VCaP (cell line): ENCODE results near the gene BOK.
"Not testable (repeated sequence)": the region's sequence is repeated elsewhere in the genome, so short reads cannot be mapped to it uniquely, and the experiment has no call there.

Experiments used
- H3K27ac ChIP-seq: fragments of 450-650 bp; 2 replicates; pipeline ENCODE4 v1.5.1; 2017
- TF ChIP-seq, protein P1 (sequence below): fragments of 450-650 bp; conservative IDR thresholded peaks from 2 replicates; pipeline ENCODE4 v1.5.1; 2017; ENCODE audit warnings: mild to moderate bottlenecking, moderate library complexity

BOK gene

DNA sequence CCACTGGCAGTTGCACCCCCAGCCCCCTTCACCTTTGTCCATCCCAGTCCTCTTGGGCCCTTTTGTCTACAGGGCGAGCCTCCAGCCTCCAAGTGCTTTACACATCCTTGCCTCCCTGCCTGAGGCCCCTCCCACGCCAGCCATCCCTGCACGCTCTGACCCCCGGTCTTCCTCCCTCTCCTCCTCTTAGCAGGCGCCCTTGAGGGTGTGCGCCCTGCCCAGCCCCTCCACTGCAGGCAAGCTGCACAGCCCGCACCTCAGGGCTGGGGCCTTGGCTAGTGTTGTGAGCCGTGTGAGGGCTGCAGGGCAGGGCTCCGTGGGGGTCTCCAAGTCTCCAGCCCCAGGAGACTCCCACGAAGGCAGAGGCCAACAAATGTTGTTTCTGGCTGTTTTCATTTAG is 6.9 kb downstream of the BOK start:
- TF ChIP-seq, protein P1, sequence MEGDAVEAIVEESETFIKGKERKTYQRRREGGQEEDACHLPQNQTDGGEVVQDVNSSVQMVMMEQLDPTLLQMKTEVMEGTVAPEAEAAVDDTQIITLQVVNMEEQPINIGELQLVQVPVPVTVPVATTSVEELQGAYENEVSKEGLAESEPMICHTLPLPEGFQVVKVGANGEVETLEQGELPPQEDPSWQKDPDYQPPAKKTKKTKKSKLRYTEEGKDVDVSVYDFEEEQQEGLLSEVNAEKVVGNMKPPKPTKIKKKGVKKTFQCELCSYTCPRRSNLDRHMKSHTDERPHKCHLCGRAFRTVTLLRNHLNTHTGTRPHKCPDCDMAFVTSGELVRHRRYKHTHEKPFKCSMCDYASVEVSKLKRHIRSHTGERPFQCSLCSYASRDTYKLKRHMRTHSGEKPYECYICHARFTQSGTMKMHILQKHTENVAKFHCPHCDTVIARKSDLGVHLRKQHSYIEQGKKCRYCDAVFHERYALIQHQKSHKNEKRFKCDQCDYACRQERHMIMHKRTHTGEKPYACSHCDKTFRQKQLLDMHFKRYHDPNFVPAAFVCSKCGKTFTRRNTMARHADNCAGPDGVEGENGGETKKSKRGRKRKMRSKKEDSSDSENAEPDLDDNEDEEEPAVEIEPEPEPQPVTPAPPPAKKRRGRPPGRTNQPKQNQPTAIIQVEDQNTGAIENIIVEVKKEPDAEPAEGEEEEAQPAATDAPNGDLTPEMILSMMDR = no peak

DNA sequence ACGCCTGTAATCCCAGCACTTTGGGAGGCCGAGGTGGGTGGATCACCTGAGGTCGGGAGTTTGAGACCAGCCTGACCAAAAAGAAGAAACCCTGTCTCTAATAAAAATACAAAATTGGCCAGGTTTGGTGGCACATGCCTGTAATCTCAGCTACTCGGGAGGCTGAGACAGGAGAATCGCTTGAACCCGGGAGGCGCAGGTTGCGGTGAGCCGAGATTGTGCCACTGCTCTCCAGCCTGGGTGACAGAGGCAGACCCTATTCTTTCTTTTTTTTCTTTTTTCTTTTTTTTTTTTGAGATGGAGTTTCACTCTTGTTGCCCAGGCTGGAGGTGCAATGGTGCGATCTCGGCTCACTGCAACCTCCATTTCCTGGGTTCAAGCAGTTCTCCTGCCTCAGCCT is 7.5 kb downstream of the BOK start:
- H3K27ac ChIP-seq = not testable (repeated sequence)

More for the DNA sequence above, 6.9 kb downstream of the BOK start:
- 0 out of 2 replicates have a peak overlapping the region, but pooled peaks have one; percentile 65 for H3K27ac ChIP-seq

DNA sequence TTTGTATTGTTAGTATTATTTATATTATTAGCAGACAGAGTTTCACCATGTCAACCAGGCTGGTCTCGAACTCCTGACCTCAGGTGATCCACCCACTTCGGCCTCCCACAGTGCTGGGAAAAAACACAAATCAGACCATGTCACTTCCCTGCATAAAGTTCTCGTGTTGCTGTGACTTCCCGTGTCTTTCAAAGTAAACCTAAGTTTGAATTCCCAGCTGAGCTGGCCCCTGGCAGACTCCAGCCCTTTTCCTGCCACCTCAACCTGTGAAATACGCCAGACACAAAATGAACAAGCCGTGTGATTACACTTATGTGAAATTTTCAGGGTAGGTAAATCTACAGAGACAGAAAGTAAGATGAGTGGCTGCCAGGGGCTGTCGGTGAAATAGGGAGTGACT is 7.9 kb downstream of the BOK start:
- TF ChIP-seq, protein P1 = no peak

DNA sequence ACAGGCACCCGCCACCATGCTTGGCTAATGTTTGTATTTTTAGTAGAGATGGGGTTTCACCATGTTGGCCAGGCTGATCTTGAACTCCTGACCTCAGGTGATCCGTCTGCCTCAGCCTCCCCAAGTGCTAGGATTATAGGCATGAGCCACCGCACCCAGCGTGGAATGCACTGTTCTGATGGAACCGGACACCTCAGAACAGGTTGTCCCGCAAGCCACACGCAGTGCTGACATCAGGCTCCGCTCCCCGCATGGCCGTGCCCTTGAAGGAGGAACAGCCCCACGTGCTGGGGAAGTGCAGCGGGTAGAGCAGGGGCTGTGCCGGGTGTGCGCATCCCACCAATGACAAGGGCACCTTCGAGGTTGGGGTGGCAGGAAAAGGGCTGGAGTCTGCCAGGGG is 8.7 kb downstream of the BOK start:
- not testable (repeated sequence) for H3K27ac ChIP-seq

More for the DNA sequence above, 7.9 kb downstream of the BOK start:
- no peak overlapping the region for H3K27ac ChIP-seq

DNA sequence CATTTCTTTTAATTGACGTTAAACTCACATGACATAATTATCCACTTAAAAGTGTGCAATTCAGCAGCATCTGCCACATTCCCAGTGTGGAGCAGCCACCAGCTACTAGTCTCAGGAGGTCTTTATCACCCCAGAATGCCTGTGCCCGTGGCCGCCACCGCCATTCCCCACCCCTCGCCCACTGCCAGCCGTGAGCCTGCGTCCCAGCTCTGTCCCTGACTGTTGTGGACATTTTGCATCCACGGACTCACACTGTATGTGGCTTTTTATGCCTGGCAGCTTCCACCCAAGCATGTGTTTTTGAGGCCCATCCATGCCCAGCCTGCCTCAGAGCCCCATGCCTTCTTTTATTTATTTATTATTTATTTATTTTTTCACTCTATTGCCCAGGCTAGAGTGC is 9.2 kb downstream of the BOK start:
- no peak overlapping the region for H3K27ac ChIP-seq
- TF ChIP-seq, protein P1 = no peak

DNA sequence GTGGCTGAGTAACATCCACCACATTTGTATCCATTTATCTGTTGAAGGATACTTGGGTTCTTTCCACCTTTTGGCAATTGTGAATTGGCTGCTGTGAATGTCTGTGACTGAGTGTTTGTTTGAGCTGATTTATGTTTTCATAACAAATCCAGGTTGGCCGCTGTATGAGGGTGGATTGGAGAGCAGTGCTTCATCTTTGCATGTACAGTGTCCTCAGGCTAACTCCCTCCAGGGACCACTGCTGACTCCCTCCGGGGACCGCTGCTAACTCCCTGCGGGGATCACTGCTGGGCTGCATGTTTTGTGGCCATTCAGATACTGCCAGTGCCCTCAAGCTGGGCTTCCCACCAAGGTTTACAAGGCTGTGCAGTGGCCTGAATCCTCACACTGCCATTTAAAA is 10.2 kb downstream of the BOK start:
- TF ChIP-seq, protein P1 = no peak

DNA sequence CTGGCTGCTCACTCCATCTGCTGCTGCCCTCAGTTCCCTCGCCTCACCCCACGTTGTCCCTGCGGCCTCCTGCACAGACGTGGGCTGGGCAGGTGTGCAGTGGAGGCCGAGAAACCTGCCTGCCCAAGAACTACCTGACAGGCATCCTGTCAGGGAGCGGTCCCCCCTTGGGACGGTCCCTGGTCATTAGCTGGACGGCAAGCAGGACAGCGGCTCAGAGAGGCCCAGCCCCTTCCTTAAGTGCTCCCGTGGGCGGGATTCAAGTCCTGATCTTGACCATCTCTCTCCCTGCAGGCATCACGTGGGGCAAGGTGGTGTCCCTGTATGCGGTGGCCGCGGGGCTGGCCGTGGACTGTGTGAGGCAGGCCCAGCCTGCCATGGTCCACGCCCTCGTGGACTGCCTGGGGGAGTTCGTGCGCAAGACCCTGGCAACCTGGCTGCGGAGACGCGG is 11.3 kb downstream of the BOK start:
- no peak overlapping the region for H3K27ac ChIP-seq
- TF ChIP-seq, protein P1 = no peak

More for the DNA sequence above, 10.2 kb downstream of the BOK start:
- no peak overlapping the region for H3K27ac ChIP-seq

DNA sequence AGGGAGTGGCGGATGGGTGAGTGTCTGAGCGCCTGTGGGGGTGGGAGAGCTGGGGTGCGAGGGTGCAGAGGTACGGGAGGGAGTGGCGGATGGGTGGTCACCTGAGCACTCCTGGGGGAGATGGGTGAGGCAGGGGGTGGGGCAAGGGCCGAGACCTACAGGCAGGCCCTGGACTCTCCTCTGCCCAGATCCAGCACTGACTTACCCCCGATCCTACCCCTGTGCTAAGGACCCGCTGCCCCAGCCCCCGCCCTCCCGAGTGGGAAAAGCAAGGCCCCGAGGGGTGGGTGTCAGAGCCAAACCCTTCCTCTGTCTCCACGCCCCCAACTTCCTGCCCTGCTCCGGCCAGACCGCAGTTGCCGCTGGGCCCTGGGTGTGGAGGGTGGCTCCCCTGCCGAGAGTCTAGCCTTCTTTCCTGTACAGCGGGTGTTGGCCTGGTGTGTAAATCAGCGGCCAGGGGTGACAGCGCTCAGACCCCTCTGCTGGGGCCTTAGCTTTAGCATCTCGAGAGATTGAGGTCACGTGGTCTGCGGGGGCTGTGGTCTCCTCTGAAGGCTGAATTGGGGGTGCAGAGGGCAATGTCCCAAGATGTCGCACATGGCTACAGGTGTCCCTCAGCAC is 12.5 kb downstream of the BOK start:
- TF ChIP-seq, protein P1 = no peak
- H3K27ac ChIP-seq = no peak overlapping the region
